Activated CD8-positive, alpha-beta memory T cell treated with anti-CD3 and anti-CD28 coated beads, Interleukin-2, amount 50 U/mL, for 1 hour (primary cell): Measurements from ENCODE around the gene LRBA.
"Not testable (repeated sequence)": the region's sequence is repeated elsewhere in the genome, so short reads cannot be mapped to it uniquely, and the experiment has no call there.

Source experiments
- DNase-seq: peaks from one replicate; pipeline ENCODE4 v3.0.0-alpha.2; 2020; ENCODE audit errors: extremely low read depth

The LRBA gene

DNA sequence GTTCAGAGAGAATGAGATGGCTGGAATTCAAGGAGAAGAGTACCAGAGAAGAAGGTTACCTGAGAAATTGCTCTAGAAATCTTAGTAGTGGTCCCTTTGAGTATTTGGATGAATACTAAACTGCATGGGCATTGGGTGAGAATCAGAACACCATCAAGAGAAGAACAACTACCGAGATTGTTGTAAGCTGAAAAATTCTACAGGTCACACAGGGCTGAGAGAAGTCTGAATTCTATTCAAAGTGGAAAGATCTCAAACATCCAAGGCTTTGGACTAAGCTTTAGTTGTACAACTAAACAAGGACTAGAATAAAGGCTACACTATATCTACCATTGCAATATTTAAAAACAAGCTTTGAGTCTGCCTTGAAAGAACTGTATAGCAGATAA is 40.8 kb downstream of the LRBA start:
- DNase-seq: no peak

DNA sequence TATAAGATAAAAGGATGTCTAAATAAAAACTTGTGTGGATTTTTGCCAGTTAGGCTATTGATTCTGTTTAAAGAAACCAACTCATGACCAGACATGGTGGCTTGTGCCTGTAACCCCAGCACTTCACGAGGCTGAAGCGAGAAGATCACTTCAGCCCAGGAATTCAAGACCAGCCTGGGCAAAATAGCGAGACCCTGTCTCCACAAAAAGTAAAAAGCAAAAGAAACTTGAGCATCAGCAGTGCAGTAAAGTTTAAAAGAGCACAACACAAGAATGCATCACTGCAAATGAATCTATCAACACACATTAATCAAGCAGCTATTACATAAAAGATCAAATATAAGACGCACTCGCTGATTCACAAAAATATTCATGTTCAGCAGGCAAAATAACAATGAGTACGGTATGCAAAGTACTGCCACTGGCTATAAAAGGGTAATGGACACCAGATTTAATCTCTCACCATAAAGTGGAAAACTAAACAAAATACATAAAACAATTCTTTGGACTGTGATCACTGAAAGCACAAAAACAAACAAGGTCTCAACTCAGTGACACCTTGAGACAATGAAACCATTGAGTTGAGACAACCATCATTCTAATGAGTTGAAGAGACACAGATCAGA is 41.3 kb downstream of the LRBA start:
- DNase-seq: no peak

DNA sequence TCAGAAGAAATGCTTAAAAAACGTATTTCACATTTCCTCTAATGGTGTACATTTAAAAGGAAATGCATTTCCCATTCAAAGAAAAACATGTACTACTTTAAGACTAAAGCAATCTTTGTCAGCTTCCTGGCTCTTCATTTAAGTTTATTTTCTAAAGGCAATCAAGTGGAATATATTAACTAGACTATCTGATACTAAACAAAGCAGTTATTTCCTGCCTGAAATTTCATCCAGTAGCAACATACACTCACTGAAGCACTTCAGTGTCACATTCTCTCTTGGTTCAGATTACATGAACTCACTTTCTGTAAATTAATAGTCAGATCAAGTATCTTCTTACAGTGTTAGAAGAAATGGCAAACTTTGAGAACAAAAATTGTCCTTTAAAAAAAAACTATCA is 42.5 kb downstream of the LRBA start:
- DNase-seq: no peak

DNA sequence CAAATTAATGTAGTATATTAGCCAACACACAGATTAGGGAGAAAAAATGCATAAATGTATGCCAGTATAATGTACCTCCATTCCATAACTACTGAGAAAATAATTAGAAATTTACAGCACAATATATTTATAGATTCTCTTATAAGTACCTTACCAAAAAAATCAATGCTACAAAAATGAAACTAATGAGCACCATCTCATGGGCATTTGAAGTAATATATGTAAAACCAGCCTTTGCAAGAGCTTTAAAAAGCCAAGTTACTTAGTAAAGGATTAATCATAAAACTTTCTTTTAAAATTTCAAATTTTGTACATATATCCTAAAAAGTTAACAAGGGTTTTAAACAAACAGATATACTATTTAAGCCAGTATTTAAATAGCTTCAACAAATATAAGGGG is 43.2 kb downstream of the LRBA start:
- DNase-seq: no peak

DNA sequence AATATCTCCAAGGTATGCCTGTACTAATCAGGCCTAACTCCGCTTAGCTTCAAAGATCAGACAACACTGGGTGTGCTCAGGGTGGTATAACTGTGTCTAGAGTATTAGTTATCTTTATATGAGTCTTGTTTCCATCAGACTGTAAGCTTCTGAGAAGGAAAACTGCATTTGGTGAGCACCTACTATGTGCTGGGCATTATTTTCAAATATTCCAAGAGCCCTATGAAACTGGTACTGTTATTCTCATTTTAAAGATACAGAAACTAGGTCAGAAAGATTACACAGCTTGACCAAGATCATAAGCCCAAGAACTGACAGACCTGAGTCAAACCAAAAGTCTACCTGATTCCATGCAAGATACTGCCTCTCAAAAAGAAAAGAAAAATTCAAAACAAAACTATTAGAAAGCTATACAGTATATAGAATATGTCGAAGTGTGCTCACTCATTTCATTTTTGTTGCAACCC is 44.4 kb downstream of the LRBA start:
- no peak for DNase-seq

DNA sequence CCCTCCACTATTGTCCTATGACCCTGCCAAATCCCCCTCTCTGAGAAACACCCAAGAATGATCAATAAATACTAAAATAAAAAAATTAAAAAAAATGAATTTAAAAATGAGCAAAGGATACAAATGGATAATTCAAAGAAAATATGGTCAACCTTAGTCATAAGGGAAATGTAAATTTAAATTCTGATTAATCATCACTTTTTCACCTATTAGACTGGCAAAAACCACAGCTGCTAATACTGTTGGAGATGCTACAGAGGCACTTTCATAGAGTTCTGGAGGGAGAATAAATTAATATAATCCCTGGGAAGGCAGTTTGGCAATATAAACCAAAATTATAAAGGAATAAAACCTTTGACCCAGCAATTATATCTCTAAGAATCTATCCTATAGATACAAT is 50.3 kb downstream of the LRBA start:
- DNase-seq: no peak

DNA sequence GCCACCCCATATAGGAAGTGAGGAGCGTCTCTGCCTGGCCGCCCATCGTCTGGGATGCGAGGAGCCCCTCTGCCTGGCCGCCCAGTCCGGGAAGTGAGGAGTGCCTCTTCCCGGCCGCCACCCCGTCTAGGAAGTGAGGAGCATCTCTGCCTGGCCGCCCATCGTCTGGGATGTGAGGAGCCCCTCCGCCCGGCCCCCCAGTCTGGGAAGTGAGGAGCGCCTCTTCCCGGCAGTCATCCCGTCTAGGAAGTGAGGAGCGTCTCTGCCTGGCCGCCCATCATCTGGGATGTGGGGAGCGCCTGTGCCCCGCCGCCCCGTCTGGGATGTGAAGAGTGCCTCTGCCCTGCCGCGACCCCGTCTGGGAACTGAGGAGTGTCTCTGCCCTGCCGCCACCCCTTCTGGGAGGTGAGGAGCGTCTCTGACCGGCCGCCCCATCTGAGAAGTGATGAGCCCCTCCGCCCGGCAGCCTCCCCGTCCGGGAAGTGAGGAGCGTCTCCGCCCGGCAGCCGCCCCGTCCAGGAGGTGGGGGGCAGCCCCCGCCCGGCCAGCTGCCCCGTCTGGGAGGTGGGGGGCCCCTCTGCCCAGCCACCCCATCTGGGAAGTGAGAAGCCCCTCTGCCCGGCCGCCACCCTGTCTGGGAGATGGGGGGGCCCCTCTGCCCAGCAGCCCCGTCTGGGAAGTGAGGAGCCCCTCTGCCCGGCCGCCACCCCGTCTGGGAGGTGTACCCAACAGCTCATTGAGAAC is 51.3 kb downstream of the LRBA start:
- DNase-seq: not testable (repeated sequence)

DNA sequence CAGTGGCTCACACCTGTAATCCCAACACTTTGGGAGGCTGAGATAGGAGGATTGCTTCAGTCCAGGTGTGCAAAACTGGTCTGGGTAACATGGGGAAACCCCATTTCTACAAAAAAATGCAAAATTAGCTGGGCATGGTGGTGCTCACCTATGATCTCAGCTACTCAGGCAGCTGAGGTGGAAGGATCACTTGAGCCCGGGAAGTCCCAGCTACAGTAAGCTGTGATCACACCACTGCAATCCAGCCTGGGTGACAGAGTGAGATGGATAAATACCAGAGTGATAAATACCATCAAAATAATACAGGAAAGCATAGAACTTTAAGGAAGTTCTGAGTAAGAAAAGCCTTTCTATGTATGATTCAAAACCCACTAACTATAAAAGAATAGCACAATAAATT is 52.8 kb downstream of the LRBA start:
- DNase-seq: no peak

DNA sequence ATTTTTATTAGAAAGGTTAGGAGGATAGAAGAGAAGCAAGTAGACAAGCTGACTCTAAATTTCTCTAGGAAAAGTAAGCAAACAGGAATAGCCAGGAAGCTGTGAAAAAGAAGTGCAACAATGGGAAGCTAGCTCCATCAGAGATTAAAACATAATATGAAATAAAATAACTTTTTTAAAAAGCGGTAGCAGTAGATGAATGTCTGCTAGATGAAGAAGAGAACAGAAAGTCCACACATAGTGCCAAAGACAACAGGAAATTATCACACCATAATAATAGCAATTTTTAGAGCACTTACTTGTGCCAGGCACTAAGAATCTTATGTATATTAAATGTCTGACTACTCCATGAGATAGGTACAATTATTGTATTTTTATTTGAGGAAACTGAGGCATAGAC is 53.5 kb downstream of the LRBA start:
- no peak for DNase-seq

DNA sequence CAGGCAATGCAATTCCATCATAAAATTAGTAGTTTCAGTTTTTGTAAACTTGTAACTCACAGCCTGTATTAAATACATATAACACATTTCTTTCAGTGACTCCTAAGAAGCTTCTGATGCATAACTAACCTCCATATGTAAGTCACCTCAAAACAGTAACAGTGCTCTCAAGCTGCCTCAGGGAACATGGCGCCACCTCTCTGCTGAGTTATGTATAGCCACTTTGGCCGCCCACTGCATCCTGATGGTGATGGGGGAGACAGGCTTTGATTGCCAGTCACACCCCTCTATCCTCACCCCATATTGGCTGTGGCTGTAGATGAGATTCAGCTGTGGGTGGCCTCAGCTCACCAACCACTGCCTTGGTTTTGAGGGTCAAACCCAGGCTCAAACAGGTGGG is 54.3 kb downstream of the LRBA start:
- no peak for DNase-seq

DNA sequence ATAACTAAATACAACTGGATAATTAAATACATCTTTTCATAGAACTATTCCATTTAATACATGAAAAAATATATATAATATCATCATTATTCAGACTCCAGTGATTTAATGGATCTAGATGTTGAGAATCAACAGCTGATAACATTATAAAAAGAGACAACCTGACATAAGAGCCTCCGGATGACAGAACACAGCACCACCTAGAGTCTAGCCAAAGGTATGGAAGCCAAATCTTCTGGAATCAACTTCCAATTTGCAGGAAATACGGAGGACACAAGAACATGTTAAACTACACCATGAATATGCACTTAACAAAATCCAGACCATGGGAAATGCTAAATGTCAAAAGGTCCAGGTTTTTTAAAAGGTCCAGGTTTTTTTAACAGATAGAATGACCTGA is 55.0 kb downstream of the LRBA start:
- no peak for DNase-seq

DNA sequence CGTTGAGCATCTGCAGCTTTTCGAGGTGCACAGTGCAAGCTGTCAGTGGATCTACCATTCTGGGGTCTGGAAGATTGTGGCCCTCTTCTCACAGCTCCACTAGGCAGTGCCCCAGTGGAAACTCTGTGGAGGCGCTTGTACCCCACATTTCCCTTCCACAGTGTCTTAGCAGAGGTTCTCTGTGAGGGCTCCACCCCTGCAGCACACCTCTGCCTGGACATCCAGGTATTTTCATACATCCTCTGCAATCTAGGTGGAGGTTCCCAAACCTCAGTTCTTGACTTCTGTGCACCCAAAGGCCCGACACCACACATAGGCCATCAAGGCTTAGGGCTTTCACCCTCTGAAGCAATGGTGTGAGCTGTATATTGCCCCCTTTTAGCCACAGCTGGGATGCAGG is 57.1 kb downstream of the LRBA start:
- DNase-seq: not testable (repeated sequence)

DNA sequence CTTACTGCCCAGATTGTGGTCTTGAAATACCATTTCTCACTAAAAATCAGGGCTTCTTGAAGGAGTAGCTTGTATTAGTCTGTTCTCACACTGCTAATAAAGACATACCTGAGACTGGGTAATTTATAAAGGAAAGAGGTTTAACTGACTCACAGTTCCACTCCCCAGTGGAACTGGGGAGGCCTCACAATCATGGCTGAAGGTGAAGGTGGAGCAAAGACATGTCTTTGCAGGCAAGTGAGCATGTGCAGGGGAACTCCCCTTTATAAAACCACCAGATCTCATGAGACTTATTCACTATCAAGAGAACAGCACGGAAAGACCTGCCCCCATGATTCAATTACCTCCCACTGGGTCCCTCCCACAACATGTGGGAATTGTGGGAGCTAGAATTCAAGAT is 58.0 kb downstream of the LRBA start:
- DNase-seq: not testable (repeated sequence)

DNA sequence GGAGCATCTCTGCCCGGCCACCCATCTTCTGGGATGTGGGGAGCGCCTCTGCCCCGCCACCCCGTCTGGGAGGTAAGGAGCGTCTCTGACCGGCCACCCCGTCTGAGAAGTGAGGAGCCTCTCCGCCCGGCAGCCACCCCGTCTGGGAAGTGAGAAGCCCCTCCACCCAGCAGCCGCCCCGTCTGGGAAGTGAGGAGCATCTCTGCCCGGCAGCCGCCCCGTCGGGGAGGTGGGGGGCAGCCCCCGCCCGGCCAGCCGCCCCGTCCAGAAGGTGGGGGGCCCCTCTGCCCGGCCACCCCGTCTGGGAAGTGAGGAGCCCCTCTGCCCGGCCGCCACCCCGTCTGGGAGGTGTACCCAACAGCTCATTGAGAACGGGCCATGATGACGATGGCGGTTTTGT is 61.2 kb downstream of the LRBA start:
- DNase-seq: not testable (repeated sequence)

DNA sequence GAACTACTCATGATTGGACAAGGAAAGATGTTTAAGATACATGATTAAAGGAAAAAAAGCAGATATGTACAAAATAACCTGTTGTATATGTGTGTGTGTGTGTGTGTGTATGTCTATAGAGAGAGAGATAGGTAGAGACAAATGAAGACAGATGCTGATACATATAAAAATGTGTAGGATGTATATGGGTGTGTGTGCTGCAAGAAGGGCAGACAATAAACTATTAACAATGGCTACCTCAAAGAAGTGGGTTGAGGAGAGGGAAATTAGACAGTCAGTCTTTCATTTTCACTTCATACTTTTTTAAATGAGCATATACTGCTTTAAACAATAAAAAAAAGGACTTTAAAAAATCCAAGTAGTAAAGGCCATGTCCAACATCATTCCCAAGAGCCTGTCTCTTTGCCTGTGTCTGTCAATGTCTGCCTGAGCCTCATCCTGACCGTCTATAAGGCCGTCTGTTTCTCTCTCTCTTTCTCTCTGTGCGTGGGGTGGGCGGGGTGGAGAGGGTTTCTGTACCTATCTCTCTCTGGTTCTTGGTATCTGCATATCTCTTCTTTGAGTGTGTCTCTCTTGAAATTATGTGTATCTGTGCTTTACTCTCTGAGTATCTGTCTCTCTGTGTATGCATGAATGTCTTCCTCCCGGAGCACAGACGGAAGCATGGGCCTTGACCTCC is 62.8 kb downstream of the LRBA start:
- no peak for DNase-seq

DNA sequence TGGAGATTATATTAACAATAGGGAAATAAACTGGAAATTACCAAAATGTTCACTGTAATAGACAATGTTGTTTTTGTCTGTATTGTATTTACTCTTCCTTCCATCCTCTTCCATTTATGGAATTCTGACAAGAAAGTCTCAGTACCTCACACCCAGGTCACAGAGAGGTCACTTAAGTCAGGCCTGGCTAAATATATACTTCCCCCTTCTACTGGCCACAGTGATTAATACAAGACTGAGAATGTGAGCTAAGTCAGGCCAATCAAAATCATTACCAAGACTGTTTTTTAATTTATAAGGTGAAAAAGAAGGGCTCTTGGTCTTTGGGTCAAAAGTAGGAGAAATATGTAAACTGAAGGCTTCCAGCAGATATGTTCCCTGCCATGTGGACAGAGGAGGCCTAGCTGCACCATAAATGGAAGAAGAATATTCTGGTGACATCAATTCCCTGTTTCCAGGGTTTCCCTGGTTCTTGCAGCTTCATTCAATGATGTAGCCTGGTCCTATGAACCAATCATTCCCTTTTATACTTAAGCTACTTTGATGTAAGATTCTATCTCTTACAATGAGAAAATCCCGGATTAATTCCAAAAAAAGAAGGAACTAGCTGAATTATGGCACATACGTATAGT is 64.3 kb downstream of the LRBA start:
- DNase-seq: no peak

DNA sequence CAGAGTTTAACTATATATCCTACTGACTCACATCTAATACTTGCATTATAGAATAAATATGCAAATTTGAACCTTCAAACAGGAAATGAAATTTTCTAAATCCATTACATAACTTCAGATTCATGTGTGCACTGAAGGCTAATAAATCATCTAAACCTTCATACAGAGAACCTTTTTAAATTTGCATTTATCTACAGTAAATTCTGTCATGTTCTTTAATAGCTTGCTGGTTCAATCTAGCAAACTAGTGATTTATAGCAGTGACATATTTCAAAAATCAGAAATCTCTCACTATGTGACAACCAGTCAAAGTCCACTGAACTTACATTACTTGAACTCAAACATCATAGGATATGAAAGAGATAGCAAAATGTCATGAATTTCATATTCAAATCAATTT is 65.1 kb downstream of the LRBA start:
- no peak for DNase-seq

DNA sequence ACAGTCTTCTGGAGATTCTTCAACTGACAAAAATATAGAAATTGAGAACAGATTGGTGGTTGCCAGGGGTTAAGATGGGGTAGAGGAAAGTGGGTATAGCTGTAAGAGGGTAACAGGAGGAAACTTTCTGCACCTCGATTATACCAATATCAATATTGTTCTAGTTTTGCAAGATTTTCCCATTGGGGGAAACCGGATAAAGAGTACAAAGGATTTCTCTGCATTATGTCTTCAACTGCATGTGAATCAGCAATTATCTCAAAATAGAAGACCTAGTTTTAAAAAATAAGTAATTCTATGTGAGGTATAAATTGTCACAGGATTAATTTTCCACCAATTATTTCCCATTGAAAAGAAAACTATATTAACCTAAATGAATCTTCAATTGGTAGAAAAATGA is 65.7 kb downstream of the LRBA start:
- DNase-seq: no peak

DNA sequence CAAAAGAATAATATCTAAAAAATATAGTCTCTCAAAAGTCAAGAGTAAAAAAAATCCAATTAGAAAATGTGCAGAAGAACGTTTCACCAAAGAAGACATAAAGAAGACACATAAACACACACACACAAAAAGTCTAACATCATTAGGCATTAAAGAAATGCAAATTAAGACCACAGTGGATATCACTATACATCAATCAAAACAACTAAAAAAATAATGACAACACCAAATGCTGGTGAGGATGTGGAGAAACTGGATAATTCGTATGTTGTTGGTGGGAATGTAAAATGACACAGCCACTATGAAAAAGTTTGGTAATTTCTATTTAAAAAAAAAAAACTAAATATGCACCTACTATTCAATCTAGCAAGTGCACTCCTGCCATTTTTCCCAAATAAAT is 66.4 kb downstream of the LRBA start:
- no peak for DNase-seq

DNA sequence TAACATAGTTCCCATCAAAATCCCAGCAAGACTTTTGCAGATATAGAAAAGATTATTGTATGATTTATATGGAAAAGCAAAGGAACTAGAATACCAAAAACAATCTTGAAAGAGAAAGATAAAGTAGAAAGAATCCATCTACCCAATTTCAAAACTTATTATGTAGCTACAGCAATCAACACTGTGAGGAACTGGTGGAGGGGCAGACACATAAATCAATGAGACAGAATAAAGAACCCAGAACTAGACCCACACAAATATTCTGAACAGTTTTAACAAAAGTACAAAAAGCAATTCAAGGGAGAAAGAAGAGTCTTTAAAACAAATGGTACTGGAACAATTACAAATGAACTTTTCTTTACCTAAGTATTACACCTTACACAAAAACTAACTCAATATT is 67.0 kb downstream of the LRBA start:
- DNase-seq: no peak

DNA sequence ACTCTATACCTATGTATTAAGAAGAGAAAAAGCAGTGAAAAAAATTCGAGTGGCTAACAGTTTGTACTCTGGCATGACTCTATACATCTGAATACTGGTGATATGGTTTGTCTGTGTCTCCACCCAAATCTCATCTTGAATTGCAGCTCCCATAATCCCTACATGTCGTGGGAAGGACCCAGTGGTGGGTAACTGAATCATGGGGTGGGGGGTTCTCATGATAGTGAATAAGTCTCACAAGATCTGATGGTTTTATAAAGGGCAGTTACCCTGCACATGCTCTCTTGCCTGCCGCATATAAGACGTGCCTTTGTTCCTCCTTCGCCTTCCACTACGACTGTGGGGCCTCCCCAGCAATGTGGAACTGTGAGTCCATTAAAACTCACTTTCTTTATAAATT is 70.4 kb downstream of the LRBA start:
- DNase-seq: no peak

DNA sequence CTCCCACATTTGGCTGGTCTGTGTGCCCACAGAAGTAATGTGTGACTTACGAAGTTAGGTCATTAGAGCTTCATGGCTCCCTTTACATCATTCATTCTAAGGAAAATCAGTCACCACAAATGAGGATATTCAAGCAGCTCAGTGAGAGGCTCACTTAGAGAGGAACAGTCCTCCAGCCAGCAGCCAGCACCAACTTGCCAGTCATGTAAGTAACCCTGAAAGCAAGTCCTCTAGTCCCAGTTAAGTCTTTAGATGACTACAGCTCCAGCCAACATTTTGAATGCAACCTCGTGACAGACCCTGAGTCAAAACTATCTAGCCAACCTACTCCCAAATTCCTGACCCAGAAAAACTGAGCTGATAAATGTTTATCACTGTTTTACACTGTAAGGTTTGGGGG is 71.3 kb downstream of the LRBA start:
- no peak for DNase-seq

DNA sequence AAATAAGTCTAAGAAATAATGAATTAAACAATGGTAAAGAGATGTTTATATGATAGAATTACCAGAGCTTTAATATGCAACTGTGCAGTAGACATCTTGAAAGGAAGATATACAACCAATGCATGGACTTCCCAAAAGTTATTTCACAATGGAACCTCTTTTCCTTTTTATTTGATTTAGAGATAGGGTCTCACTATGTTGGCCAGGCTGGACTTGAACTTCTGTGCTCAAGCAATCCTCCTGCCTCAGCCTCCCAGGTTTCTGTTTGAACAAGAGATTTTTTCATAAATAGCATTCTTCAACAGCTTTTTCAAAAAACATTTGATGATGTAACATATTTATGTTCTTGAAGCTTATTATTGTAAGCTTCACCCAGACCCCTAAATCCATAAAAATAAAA is 72.0 kb downstream of the LRBA start:
- DNase-seq: no peak
